ENCODE data around the gene SUGT1. TPM values are rescaled to one million over a fixed set of nuclear protein-coding genes. Genes with fewer than 3 reads are reported as not detected.

Gene SUGT1
- total RNA-seq, 2 donors from 2014 or later, result 33.4 to 38.3 TPM

DNA sequence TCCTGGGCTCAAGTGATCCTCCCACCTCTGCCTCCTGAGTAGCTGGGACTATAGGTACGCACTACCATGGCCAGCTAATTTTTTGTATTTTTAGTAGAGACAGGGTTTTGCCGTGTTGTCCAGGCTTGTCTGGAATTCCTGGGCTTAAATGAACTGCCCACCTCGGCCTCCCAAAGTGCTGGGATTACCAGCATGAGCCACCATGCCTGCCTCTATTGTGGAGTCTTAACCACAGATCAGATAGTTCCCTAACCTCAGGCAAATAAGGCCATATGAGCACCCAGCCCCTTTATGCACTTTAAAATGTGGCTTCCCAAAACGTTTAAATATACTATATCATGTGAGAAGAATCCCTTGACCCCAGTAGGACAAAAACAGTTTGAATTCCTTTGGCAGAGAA, 70.5 kb downstream of the SUGT1 start:
- H3K4me1 ChIP-seq, result no peaks in the 10 kb centered on the region
- TF ChIP-seq, protein P1, sequence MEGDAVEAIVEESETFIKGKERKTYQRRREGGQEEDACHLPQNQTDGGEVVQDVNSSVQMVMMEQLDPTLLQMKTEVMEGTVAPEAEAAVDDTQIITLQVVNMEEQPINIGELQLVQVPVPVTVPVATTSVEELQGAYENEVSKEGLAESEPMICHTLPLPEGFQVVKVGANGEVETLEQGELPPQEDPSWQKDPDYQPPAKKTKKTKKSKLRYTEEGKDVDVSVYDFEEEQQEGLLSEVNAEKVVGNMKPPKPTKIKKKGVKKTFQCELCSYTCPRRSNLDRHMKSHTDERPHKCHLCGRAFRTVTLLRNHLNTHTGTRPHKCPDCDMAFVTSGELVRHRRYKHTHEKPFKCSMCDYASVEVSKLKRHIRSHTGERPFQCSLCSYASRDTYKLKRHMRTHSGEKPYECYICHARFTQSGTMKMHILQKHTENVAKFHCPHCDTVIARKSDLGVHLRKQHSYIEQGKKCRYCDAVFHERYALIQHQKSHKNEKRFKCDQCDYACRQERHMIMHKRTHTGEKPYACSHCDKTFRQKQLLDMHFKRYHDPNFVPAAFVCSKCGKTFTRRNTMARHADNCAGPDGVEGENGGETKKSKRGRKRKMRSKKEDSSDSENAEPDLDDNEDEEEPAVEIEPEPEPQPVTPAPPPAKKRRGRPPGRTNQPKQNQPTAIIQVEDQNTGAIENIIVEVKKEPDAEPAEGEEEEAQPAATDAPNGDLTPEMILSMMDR (IDR thresholded peaks at IDR 0.05), result no peak
- no peak overlapping the region for H3K4me3 ChIP-seq

DNA sequence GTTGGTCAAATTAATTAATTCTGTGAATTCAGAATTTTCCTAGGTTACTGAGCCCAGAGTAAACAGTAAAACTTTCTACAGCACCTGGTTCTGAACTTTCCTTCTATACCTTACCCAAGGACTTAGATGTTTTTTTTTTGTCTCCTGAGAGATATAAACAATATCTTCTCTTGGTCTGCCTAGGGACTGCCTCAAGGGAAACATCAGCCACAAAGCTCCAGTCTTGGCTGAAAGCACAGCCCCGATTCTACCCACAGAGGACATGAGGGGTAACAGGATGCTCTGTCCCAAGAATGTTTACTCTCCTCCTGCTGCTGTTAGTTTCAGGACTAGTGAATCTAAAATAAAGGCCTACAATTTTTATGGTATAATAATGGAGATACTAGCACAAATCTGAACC, 72.7 kb downstream of the SUGT1 start:
- no peaks in the 10 kb centered on the region for H3K4me1 ChIP-seq
- H3K9me3 ChIP-seq, result peaks cover 0 to 4% of the 10 kb centered on the region in 2 donors
- no peak overlapping the region for H3K4me3 ChIP-seq
- no peak for DNase-seq (ENCODE audit: low spot score)
- H3K27me3 ChIP-seq, result no peaks in the 10 kb centered on the region
- no peaks in the 10 kb centered on the region for H3K36me3 ChIP-seq
- no peak overlapping the region for H3K27ac ChIP-seq
- TF ChIP-seq, protein P1 (IDR thresholded peaks at IDR 0.05), result no peak

More for the DNA sequence above, 70.5 kb downstream of the SUGT1 start:
- Histone ChIP-seq H3K27me3 (no peaks in the 10 kb centered on the region), H3K27ac (no peak overlapping the region), H3K36me3 (no peaks in the 10 kb centered on the region), H3K9me3 (peaks cover 0 to 4% of the 10 kb centered on the region in 2 donors)
- no peak for DNase-seq (ENCODE audit: low spot score)

DNA sequence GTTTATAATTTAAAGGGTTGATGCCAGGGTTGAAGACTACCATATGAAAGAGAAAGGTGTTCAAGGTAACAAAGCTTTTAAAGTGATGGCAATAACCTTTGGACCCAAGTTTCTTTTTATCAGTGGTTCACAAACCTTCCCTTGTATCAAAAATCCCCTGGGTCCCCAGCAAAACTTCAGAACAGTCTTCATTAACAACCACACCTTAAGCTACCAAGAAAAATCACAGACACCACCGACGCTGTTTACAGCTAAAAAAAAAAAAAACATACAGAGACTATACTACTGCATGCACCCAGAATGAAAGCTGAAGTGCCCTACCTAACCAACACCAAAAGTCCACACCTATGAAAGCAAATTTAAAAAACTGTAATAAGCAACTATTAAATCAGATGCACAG, 73.6 kb downstream of the SUGT1 start:
- H3K36me3 ChIP-seq, result no peaks in the 10 kb centered on the region
- peaks cover 0 to 4% of the 10 kb centered on the region in 2 donors for H3K9me3 ChIP-seq
- no peak overlapping the region for H3K4me3 ChIP-seq
- TF ChIP-seq, protein P1 (IDR thresholded peaks at IDR 0.05), result no peak
- no peak for DNase-seq (ENCODE audit: low spot score)
- H3K27ac ChIP-seq, result no peak overlapping the region
- H3K4me1 ChIP-seq, result no peaks in the 10 kb centered on the region
- H3K27me3 ChIP-seq, result no peaks in the 10 kb centered on the region

DNA sequence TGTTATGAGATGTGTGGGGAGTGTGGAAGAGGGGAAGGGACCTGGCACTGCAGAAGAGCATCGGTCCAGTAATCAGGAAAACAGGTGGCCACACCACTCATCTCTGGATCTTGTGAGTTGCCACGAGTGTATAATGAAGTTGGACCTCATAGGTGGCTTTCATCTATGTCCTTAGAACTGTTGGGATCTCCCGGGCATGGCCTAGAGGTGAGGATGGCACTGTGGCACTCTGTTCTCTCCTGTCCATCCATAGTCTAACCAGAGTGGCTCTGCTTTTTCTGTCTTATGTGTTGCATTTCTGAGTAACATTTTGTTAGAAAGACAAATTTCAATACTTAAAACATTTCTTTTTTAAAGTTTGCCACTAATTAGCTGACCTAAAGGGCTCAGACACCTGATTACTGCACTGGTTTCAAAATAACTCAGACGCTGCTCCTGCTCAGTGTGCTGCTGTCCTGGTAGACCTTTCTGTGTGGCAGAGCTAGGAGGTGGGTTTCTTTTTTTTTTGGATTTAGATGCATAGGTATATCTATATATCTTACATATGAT, 81.5 kb downstream of the SUGT1 start:
- H3K27ac ChIP-seq, result no peak overlapping the region
- no peaks in the 10 kb centered on the region for H3K9me3 ChIP-seq
- H3K36me3 ChIP-seq, result no peaks in the 10 kb centered on the region
- H3K4me1 ChIP-seq, result peaks cover 0 to 7% of the 10 kb centered on the region in 2 donors
- no peak for DNase-seq (ENCODE audit: low spot score)
- H3K4me3 ChIP-seq, result no peak overlapping the region
- TF ChIP-seq, protein P1 (IDR thresholded peaks at IDR 0.05), result no peak
- H3K27me3 ChIP-seq, result peaks cover under 1 to 11% of the 10 kb centered on the region in 2 donors

DNA sequence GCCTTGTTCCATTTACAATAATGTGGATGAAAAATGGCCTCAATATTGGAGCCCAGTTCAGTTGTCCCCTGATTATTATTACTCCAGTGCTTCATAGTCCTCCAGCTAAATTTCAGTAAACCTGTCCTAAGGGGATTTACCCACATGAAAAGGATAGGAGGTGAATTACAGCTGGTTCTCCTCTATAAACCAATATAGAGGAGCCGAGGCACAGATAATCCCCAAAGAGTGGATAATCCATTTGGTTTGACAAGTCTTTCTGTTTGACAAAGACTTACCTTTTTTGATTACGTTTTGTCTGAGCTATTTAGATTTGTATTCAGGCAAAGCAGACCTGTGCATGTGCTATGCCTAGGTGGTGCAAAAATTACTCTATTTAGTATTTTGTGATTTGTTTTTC, 84.3 kb downstream of the SUGT1 start:
- DNase-seq (ENCODE audit: low spot score), result no peak
- peaks cover 0 to 11% of the 10 kb centered on the region in 2 donors for H3K4me1 ChIP-seq
- no peaks in the 10 kb centered on the region for H3K9me3 ChIP-seq
- H3K4me3 ChIP-seq, result no peak overlapping the region
- H3K27ac ChIP-seq, result no peak overlapping the region
- H3K36me3 ChIP-seq, result no peaks in the 10 kb centered on the region
- TF ChIP-seq, protein P1 (IDR thresholded peaks at IDR 0.05), result no peak
- H3K27me3 ChIP-seq, result peaks cover 7 to 19% of the 10 kb centered on the region in 2 donors

DNA sequence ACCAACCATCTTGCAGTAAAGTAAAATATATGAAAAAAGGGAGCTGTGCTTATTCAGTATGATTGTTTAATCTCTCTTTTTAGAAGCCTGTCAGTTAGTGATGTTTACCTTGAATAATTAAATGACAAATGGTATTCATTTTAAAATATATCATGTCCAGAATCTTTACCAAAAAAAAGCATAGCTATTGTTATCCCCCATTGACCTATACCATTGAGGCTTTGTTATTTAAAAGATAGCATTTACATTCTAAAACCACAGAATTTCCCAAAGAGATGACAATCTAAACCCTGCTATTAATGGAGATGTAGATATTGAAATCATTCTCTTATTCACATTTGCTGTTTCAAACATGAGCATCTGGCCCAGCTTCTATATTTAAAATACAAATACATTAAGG, 84.8 kb downstream of the SUGT1 start:
- H3K27me3 ChIP-seq, result peaks cover 7 to 19% of the 10 kb centered on the region in 2 donors
- no peaks in the 10 kb centered on the region for H3K9me3 ChIP-seq
- DNase-seq (ENCODE audit: low spot score), result no peak
- H3K4me1 ChIP-seq, result peaks cover 0 to 11% of the 10 kb centered on the region in 2 donors
- H3K4me3 ChIP-seq, result no peak overlapping the region
- TF ChIP-seq, protein P1 (IDR thresholded peaks at IDR 0.05), result no peak
- H3K36me3 ChIP-seq, result no peaks in the 10 kb centered on the region
- no peak overlapping the region for H3K27ac ChIP-seq
